NCI-H146 (cell line): ENCODE measurements around the gene OR2K2.
"Not testable (repeated sequence)": the region's sequence is repeated elsewhere in the genome, so short reads cannot be mapped to it uniquely, and the experiment has no call there.

Experiments used
- DNase-seq: peaks from one replicate; lab custom pipeline; 2025; lab: John Stamatoyannopoulos, UW

The OR2K2 gene

DNA sequence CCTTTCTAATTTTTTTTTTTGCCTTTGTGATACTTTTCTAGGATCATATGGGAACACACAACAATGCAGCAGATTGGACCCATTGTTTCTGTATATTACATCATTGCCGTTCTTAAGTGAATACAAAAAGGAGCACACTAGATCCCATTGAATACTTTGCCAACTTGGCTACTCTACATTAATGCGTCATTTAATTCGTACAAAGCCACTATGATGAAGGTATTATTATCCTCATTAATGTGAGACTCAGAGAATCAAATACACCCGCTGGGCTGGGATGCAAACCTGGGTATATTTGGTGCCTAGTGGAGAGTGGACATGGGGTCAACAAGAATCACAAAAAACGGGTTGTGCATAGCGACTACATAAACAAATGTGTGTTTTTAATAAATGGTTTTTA, 31.9 kb downstream of the OR2K2 start:
- no peak for DNase-seq

DNA sequence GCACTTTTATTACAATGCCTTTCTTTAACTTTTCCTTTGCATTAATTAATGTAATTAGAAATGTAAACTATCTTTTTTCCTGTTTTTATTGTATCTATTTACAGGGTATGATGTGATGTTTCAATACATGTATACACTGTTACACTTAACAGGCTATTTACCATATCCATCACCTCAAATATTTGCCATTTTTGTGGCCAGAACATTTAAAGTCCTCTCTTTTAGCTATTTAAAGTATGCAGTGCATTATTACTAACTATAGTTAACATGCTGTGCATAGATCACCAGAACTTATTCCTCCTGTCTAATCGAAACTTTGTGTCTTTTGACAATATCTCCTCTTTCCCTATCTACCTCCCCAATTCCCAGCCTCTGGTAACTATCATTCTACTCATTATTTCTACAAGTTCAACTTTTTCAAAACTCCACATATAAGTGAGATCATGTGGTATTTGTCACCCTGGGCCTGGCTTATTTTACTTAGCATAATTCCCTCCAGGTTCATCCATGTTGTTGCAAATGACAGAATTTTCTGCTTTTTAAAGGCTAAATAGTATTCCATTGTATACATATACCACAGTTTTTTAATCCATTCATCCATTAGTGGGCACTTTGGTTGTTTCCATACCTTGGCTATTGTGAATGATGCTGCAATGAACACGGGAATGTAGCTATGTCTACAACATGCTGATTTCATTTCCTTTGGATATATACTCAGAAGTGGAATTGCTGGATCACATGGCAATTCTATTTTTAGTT, 32.8 kb downstream of the OR2K2 start:
- DNase-seq: no peak

DNA sequence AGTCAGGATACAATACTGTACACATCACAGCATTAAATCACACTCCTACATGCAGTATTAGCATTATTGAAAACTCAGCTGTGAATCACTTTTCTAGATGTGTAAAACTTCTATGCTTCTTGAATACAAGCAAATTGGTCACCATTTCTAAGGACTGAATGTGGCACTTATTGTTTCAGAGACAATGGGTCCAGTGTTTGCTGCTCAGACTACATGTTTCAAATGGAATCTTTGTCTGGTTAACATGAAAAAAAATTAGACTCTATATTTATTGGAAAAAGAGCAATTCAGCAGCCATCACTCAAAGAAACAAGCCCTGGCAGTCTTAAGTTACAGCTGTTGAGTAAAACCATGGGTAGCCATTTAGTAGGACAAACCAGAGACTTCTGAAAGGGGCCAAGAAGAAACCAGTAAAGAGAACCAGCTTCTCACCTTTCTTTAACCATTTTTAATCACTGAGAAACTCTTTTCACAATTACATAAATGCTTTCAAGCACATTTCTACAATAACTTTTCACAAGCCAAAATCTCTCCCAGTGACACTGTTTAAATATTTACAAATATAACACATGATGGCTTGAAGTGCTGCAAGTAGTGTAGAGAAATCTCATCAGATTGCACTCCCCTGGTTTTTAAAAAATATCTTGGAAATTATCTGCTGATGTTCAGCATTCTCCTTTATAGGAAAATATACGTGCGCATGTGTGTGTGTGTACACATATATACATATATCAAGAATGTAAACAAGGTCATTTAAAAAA, 35.2 kb downstream of the OR2K2 start:
- DNase-seq: no peak

DNA sequence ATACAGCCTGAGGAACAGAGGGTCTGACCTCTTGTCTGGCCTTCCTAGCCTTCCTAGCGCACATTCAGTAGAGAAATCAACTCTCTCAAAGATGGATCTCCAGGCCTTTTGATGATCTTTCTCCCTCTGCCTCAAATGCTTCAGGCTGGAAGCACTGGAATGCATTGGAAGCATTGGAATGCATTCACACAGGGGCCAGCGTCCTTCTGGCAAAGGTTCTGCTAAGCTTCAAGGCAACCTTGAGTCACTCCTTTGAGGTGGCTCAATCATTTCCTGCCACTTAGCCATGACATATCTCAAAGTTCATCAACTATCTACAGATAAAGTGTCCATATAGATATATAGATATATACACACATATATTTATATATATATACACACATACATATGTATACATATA, 42.9 kb downstream of the OR2K2 start:
- DNase-seq: no peak

DNA sequence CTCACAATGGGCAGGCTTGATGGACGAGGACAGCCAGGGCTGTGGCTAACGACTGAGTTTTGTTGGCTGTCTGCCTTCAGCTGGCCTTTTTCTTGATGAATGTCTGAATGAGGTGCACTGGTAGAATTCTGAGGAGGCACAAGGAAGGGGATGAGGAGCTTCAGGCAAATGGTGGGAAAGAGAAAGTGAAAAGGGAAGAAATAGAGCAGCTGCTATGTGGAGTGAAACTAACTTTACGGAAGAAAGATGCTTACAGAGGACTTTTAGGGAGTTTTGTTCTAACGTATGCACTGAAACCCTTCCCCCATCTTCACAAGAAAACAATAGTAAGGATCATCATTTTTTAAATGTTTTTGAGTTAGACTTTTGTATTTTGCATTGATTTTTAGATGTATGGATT, 45.3 kb downstream of the OR2K2 start:
- DNase-seq: no peak

DNA sequence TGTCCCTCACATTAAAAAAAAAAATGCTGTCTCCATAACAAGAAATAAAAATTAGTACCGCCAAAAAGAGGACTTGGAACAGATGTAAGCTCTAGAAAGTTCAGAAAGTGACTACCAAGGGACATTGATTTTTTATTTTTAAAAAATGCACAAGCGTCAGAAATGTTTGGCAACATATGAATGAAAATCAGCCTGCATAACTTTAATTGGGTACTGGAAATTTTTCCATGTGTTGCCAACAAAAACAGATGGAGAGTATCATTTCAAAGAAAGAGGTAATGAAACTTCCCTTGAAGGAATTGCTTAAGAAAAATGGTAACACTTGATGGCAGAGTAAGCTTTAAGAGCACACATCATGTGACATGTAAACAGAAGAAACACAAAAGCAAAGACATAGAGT, 47.2 kb downstream of the OR2K2 start:
- no peak for DNase-seq

DNA sequence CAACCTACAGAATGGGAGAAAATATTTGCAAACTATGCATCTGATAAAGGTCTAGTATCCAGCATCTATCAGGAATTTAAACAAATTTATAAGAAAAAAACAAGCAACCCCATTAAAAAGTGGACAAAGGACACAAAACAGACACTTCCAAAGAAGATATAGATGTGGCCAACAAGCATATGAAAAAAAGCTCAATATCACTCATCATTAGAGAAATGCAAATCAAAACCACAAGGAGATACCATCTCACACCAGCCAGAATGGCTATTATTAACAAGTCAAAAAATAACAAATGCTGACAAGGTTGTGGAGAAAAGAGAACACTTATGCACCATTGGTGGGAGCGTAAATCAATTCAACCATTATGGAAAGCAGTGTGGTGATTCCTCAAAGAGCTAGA, 49.2 kb downstream of the OR2K2 start:
- DNase-seq: not testable (repeated sequence)
